K562 (cell line): ENCODE measurements around the gene EMC9. TPM values are rescaled to one million over a fixed set of nuclear protein-coding genes. Genes with fewer than 3 reads are reported as not detected.
A peak's percentile ranks its signal among the peaks of the same experiment; 100 is the strongest.

ENCODE experiments used
- CBX8 ChIP-seq: fragments of 200-600 bp; sonication (generic); IDR thresholded peaks from 2 replicates; pipeline ENCODE4 v1.6.1; 2012; ENCODE audit warnings: borderline replicate concordance, mixed run types, low read depth, mild to moderate bottlenecking, moderate library complexity, mixed read lengths, low read length, control low read depth, inconsistent platforms; ENCODE audit not compliant: poor library complexity, severe bottlenecking; ENCODE audit errors: extremely low read depth
- CREB3 ChIP-seq: fragments of 450-650 bp; conservative IDR thresholded peaks from 2 replicates; pipeline ENCODE4 v1.6.1; 2016; ENCODE audit warnings: missing genetic modification characterization, low read depth, mild to moderate bottlenecking, missing compliant biosample characterization, moderate library complexity
- DEAF1 ChIP-seq: fragments of 450-650 bp; formaldehyde crosslinking; IDR thresholded peaks from 2 replicates; pipeline ENCODE4 v1.4.0; 2020; ENCODE audit warnings: mild to moderate bottlenecking, moderate library complexity
- ELF4 ChIP-seq: fragments of 450-650 bp; formaldehyde crosslinking; IDR thresholded peaks from 2 replicates; pipeline ENCODE4 v1.4.0; 2022; ENCODE audit warnings: missing genetic modification characterization
- ETS2 ChIP-seq: IDR thresholded peaks from 2 replicates; pipeline ENCODE4 v1.6.1; 2016; ENCODE audit warnings: borderline replicate concordance, missing genetic modification characterization, mild to moderate bottlenecking, moderate library complexity, missing compliant biosample characterization; ENCODE audit not compliant: poor library complexity, severe bottlenecking
- HCFC1 ChIP-seq: IDR thresholded peaks from 2 replicates; pipeline ENCODE4 v1.6.1; 2012; ENCODE audit warnings: low read depth, low read length, improper control_type of control experiment
- HMGN3 ChIP-seq: IDR thresholded peaks from 2 replicates; pipeline ENCODE4 v1.6.1; 2011; ENCODE audit warnings: borderline replicate concordance, low read depth, mild to moderate bottlenecking, mixed read lengths, low read length; ENCODE audit not compliant: insufficient read length; ENCODE audit errors: extremely low read depth
- HMGXB4 ChIP-seq: sonication (generic); formaldehyde crosslinking; IDR thresholded peaks from 2 replicates; pipeline ENCODE4 v1.8.1; 2023; ENCODE audit warnings: mild to moderate bottlenecking, missing genetic modification reagents
- KDM2B ChIP-seq: fragments of 250-450 bp; sonication (Bioruptor Pico); IDR thresholded peaks from 2 replicates; pipeline ENCODE4 v1.8.0; 2021; ENCODE audit warnings: mild to moderate bottlenecking, moderate library complexity
- KLF10 ChIP-seq: fragments of 250-450 bp; sonication (Bioruptor Pico); IDR thresholded peaks from 2 replicates; pipeline ENCODE4 v1.6.1; 2021; ENCODE audit warnings: matching md5 sums
- MED1 ChIP-seq: sonication (generic); formaldehyde crosslinking; IDR thresholded peaks from 2 replicates; pipeline ENCODE4 v1.8.1; 2023; ENCODE audit warnings: missing genetic modification reagents, borderline replicate concordance
- TGIF2 ChIP-seq: sonication (generic); formaldehyde crosslinking; IDR thresholded peaks from 2 replicates; pipeline ENCODE4 v1.8.1; 2022; ENCODE audit warnings: mild to moderate bottlenecking, missing genetic modification reagents, moderate library complexity
- TOE1 ChIP-seq, 2 experiments: fragments of 450-650 bp in 1 of 2; sonication (generic) in 1 of 2; formaldehyde crosslinking in 1 of 2; IDR thresholded peaks; 2 replicates each; pipeline versions ENCODE4 v1.7.1 to v1.8.0; 2016 to 2022; ENCODE audit warnings: borderline replicate concordance in 2 of 2, mild to moderate bottlenecking in 2 of 2, antibody characterized with exemption in 1 of 2, inconsistent platforms in 1 of 2, low read depth in 1 of 2, missing genetic modification reagents in 1 of 2, moderate library complexity in 1 of 2
- ZNF780A ChIP-seq: fragments of 250-450 bp; sonication (Bioruptor Pico); IDR thresholded peaks from 2 replicates; pipeline ENCODE4 v1.5.0; 2021; ENCODE audit warnings: mild to moderate bottlenecking
- ZSCAN32 ChIP-seq: fragments of 450-650 bp; formaldehyde crosslinking; IDR thresholded peaks from 2 replicates; pipeline ENCODE4 v1.4.0; 2020; ENCODE audit warnings: mild to moderate bottlenecking, moderate library complexity
- ZZZ3 ChIP-seq: fragments of 450-650 bp; IDR thresholded peaks from 2 replicates; pipeline ENCODE4 v1.6.1; 2016; ENCODE audit warnings: antibody characterized with exemption, mild to moderate bottlenecking, moderate library complexity
- polyA plus RNA-seq, 8 experiments: library from polyadenylated mRNA; depleted of rRNA in 4 of 8; stranded (reverse) in 5 of 8; unstranded in 3 of 8; fragments of >200 nt; fragmentation: Nextera tagmentation in 2 of 8; fragmentation: Illumina TruSeq in 1 of 8; extraction: Ambion mirVana in 2 of 8; extraction: Trizol in 1 of 8; gene quantifications; 2 replicates each; pipeline versions ENCODE4 v1.2.1 to v1.2.3, GENCODE V29; 2011 to 2014; ENCODE audit warnings: inconsistent platforms in 1 of 8, missing spikeins in 1 of 8
- total RNA-seq, 7 experiments: library from RNA; depleted of rRNA in 6 of 7; stranded (reverse); fragments of >200 nt in 6 of 7; fragmentation: Illumina TruSeq in 2 of 7; extraction: Trizol in 2 of 7; gene quantifications; 2 replicates each; pipeline versions ENCODE4 v1.2.1 to v1.2.3, GENCODE V29; 2011 to 2021; ENCODE audit warnings: low replicate concordance in 1 of 7
- TF ChIP-seq, protein P1 (sequence below): fragments of 450-650 bp; formaldehyde crosslinking; IDR thresholded peaks from 2 replicates; pipeline ENCODE4 v1.4.0; 2022; ENCODE audit warnings: mild to moderate bottlenecking, moderate library complexity
- TF ChIP-seq, protein P2 (sequence below), 2 experiments: IDR thresholded peaks; 2 replicates each; pipeline ENCODE4 v1.6.1; 2011; ENCODE audit warnings: borderline replicate concordance in 1 of 2, control low read depth in 1 of 2, low read depth in 1 of 2, low read length in 1 of 2, mild to moderate bottlenecking in 1 of 2, mixed read lengths in 1 of 2, moderate library complexity in 1 of 2; ENCODE audit not compliant: insufficient read depth in 1 of 2, insufficient read length in 1 of 2, poor library complexity in 1 of 2, severe bottlenecking in 1 of 2; ENCODE audit errors: extremely low read depth in 1 of 2

Gene EMC9
- total and polyA plus RNA-seq, 9 of the 15 experiments (the other 6 are each of a cell fraction or from before 2014, with no cell fraction given) = 3.1 to 13.2 (median 7.8) TPM

DNA sequence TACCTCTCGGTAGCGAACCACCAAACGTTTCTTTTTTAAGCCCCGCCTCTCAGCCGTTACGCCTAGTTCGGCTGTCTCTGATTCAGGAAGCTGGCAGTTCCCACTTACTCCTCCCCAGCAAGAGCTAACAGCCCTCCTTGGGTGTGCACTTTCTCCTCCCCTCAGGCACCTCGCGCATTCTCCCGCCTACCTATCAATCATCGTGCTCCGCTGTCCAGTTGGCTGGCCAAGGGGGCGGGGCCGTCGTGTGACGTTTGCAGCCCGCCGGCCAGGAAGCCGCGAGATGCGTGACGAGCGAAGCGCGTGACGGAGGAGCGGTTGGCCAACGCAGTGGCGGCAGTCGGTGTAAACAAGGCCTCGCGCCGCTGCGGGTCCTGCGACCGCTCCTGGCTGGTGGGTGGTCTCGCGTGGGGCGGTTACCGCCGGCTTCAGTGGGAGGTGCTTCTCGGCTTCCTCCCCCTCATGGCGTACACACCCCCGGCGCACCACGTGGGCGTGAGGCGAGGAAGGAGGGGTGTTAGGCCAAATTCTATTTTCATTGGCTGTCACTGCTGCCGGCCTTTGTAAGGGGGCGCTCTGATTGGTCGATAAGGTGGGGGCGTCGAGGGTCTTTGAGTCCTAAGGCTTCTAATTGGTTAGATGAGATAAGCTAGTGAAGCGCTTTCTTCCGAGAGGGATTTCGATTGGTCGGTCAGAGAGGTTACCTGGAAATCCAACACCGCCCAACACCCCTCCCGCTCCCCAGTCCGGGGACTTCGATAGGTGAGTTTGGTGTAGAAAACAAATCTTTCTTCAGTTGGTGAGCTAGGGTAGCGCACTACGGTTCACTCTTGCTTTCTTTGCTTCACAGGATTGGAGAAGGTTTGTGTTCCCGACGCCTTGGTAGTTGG is 26.6 kb downstream of the EMC9 start, which contains the start of the genes DCAF11 and NRL (continued):
- TF ChIP-seq DEAF1 (CRISPR knock-in tag) (no peak), HCFC1 (no peak), ZNF780A (CRISPR knock-in tag) (no peak), TOE1 (IDR thresholded peaks at IDR 0.05; ENCODE audit: borderline replicate concordance) (peak; percentile 77), TOE1 (CRISPR knock-in tag; IDR thresholded peaks at IDR 0.05; ENCODE audit: borderline replicate concordance, low read depth) (no peak), TGIF2 (CRISPR knock-in tag) (no peak), HMGN3 (peak; percentile 45), MED1 (no peak), ZZZ3 (no peak), KLF10 (no peak), ETS2 (tag) (no peak), CBX8 (no peak), KDM2B (CRISPR knock-in tag) (no peak), ELF4 (CRISPR knock-in tag) (no peak), CREB3 (no peak), HMGXB4 (CRISPR knock-in tag) (no peak), ZSCAN32 (CRISPR knock-in tag) (no peak)
- TF ChIP-seq, protein P1, sequence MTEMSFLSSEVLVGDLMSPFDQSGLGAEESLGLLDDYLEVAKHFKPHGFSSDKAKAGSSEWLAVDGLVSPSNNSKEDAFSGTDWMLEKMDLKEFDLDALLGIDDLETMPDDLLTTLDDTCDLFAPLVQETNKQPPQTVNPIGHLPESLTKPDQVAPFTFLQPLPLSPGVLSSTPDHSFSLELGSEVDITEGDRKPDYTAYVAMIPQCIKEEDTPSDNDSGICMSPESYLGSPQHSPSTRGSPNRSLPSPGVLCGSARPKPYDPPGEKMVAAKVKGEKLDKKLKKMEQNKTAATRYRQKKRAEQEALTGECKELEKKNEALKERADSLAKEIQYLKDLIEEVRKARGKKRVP (CRISPR knock-in tag) = no peak
- TF ChIP-seq, protein P2, sequence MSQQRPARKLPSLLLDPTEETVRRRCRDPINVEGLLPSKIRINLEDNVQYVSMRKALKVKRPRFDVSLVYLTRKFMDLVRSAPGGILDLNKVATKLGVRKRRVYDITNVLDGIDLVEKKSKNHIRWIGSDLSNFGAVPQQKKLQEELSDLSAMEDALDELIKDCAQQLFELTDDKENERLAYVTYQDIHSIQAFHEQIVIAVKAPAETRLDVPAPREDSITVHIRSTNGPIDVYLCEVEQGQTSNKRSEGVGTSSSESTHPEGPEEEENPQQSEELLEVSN (IDR thresholded peaks at IDR 0.05; ENCODE audit: borderline replicate concordance in 1 of 2, extremely low read depth in 1 of 2, insufficient read depth in 1 of 2, insufficient read length in 1 of 2, low read depth in 1 of 2, low read length in 1 of 2, poor library complexity in 1 of 2, severe bottlenecking in 1 of 2) = peak in 1 of 2 experiments; percentile 75
